DMS79 (cell line): ENCODE data around the gene GALNT12.

Experiments
- DNase-seq: peaks from one replicate; lab custom pipeline; 2025; lab: John Stamatoyannopoulos, UW

The GALNT12 gene

GRCh38 chr9:98807070-98807813 lies at the start of gene GALNT12:
Gene GALNT12, plus strand, starts transcription at chr9:98807670. Its CDS starts 29 bp downstream, at chr9:98807699.
- DNase-seq: no peak

- DNase-seq: no peak
Measured at GRCh38 chr9:98760231-98760630, 47.2 kb upstream of the GALNT12 start.

GRCh38 chr9:98763986-98764745 lies 43.3 kb upstream of the GALNT12 start:
- no peak for DNase-seq

- no peak for DNase-seq
Measured at GRCh38 chr9:98765256-98765655, 42.2 kb upstream of the GALNT12 start.

GRCh38 chr9:98766586-98766985 lies 40.9 kb upstream of the GALNT12 start:
- no peak for DNase-seq

- DNase-seq: no peak
Measured at GRCh38 chr9:98767196-98767595, 40.3 kb upstream of the GALNT12 start.

- no peak for DNase-seq
Measured at GRCh38 chr9:98767915-98768314, 39.6 kb upstream of the GALNT12 start.

GRCh38 chr9:98768344-98768743 lies 39.1 kb upstream of the GALNT12 start:
- no peak for DNase-seq

GRCh38 chr9:98770717-98771116 lies 36.8 kb upstream of the GALNT12 start:
- no peak for DNase-seq

- no peak for DNase-seq
Measured at GRCh38 chr9:98771209-98771874, 36.1 kb upstream of the GALNT12 start.

GRCh38 chr9:98772364-98773155 lies 34.9 kb upstream of the GALNT12 start:
- no peak for DNase-seq

GRCh38 chr9:98773721-98774120 lies 33.7 kb upstream of the GALNT12 start:
- DNase-seq: no peak

GRCh38 chr9:98774746-98775145 lies 32.7 kb upstream of the GALNT12 start:
- DNase-seq: no peak

GRCh38 chr9:98775831-98776441 lies 31.5 kb upstream of the GALNT12 start:
- peak; percentile 10 for DNase-seq

GRCh38 chr9:98777618-98778017 lies 29.9 kb upstream of the GALNT12 start:
- DNase-seq: no peak

GRCh38 chr9:98778251-98778650 lies 29.2 kb upstream of the GALNT12 start:
- DNase-seq: no peak

GRCh38 chr9:98778711-98779530 lies 28.5 kb upstream of the GALNT12 start:
- DNase-seq: no peak

- DNase-seq: no peak
Measured at GRCh38 chr9:98780059-98780749, 27.3 kb upstream of the GALNT12 start.

- no peak for DNase-seq
Measured at GRCh38 chr9:98781588-98782383, 25.7 kb upstream of the GALNT12 start.
